ENCODE data around the gene BOD1.

GRCh38 chr5:173644673-173645436 is 28.4 kb upstream of the BOD1 start:
- TF ChIP-seq CTCF (IDR thresholded peaks at IDR 0.05; ENCODE audit: extremely low read depth in 1 of 2, insufficient read depth in 1 of 2, low read depth in 1 of 2, low read length in 2 of 2), result no peak
- TF ChIP-seq MAX (IDR thresholded peaks at IDR 0.05; ENCODE audit: insufficient read depth, insufficient read length), result no peak

Measured in endothelial cell of umbilical vein (primary cell).